A549 (cell line): ENCODE results near the gene SUPT20HL1. TPM values are rescaled to one million over a fixed set of nuclear protein-coding genes. Genes with fewer than 3 reads are reported as not detected.
"Not testable (repeated sequence)": the region's sequence is repeated elsewhere in the genome, so short reads cannot be mapped to it uniquely, and the experiment has no call there.

Source experiments
- ATAC-seq, 2 experiments: fragments of 200-7000 bp in 1 of 2; fragments of >200 bp in 1 of 2; cut with Nextera tagmentation in 1 of 2; cut with Tn5 transposase in 1 of 2; 3 replicates each; pipeline versions ENCODE4 v1.8.0 to v1.9.1; 2018 to 2020; ENCODE audit warnings: mild to moderate bottlenecking in 1 of 2, moderate library complexity in 1 of 2
- CTCF ChIA-PET: fragments of 300-600 bp; sonication (Branson Sonifier 250); formaldehyde crosslinking; extraction: SDS; loops from one replicate; lab custom pipeline; 2021; ENCODE audit warnings: antibody characterized with exemption, inconsistent platforms; lab: Yijun Ruan, JAX
- POLR2A ChIA-PET: fragments of 350-600 bp; formaldehyde crosslinking; extraction: SDS; loops from one replicate; lab custom pipeline; 2021; ENCODE audit warnings: antibody characterized with exemption, inconsistent platforms; lab: Yijun Ruan, JAX
- DNase-seq, 2 experiments: peaks; one replicate each; pipeline versions ENCODE4 v3.0.0 to v3.0.0-alpha.2; 2011 to 2016; ENCODE audit warnings: low read depth in 1 of 2, low spot score in 1 of 2
- FAIRE-seq: peaks from 2 replicates; lab custom pipeline; 2011; peaks lifted over from hg19 to GRCh38; lab: Jason Lieb, UNC
- H3K27ac ChIP-seq, 2 experiments: fragments of >200 bp; sonication (Bioruptor Twin); formaldehyde crosslinking; 3 replicates each; pipeline ENCODE4 v1.5.1; 2016 to 2017
- H3K4me1 ChIP-seq: fragments of >200 bp; sonication (Bioruptor Twin); formaldehyde crosslinking; 3 replicates; pipeline ENCODE4 v1.6.1; 2016
- H3K4me2 ChIP-seq: fragments of >200 bp; sonication (Bioruptor Twin); formaldehyde crosslinking; 3 replicates; pipeline ENCODE4 v1.6.1; 2016
- H3K4me3 ChIP-seq: fragments of >200 bp; sonication (Bioruptor Twin); formaldehyde crosslinking; 3 replicates; pipeline ENCODE4 v1.5.1; 2016
- H3K9me3 ChIP-seq: fragments of >200 bp; sonication (Bioruptor Twin); formaldehyde crosslinking; 3 replicates; pipeline ENCODE4 v1.6.1; 2016
- BCL3 ChIP-seq: fragments of >200 bp; sonication (Bioruptor Twin); formaldehyde crosslinking; IDR thresholded peaks from 3 replicates; pipeline ENCODE4 v1.6.1; 2016
- CEBPB ChIP-seq, 2 experiments: fragments of >200 bp in 1 of 2; sonication (Bioruptor Twin) in 1 of 2; formaldehyde crosslinking in 1 of 2; IDR thresholded peaks; 2 replicates each; pipeline ENCODE4 v1.6.1; 2012 to 2016
- CHD4 ChIP-seq: fragments of 200-600 bp; sonication (generic); IDR thresholded peaks from 2 replicates; pipeline ENCODE4 v1.6.1; 2016; ENCODE audit warnings: antibody characterized with exemption, mild to moderate bottlenecking, borderline replicate concordance
- EHF ChIP-seq: fragments of 250-450 bp; sonication (Bioruptor Pico); IDR thresholded peaks from 2 replicates; pipeline ENCODE4 v1.5.0; 2020; ENCODE audit warnings: mild to moderate bottlenecking
- EHMT2 ChIP-seq: fragments of 200-600 bp; sonication (generic); IDR thresholded peaks from 2 replicates; pipeline ENCODE4 v1.6.1; 2016; ENCODE audit warnings: antibody characterized with exemption, low read depth, mild to moderate bottlenecking, moderate library complexity
- HEYL ChIP-seq: fragments of 250-450 bp; sonication (Bioruptor Pico); IDR thresholded peaks from 2 replicates; pipeline ENCODE4 v1.8.0; 2021; ENCODE audit warnings: mild to moderate bottlenecking, moderate library complexity
- HMGXB4 ChIP-seq: fragments of 250-450 bp; sonication (Bioruptor Pico); IDR thresholded peaks from 2 replicates; pipeline ENCODE4 v1.5.0; 2021; ENCODE audit warnings: mild to moderate bottlenecking, moderate library complexity, borderline replicate concordance
- MAFK ChIP-seq: fragments of 450-650 bp; IDR thresholded peaks from 2 replicates; pipeline ENCODE4 v1.6.1; 2014; ENCODE audit not compliant: partially characterized antibody
- MYC ChIP-seq: IDR thresholded peaks from 2 replicates; pipeline ENCODE4 v1.6.1; 2012; ENCODE audit warnings: mild to moderate bottlenecking, inconsistent platforms, low read length, improper control_type of control experiment, borderline replicate concordance
- NFE2L2 ChIP-seq: fragments of 150-350 bp; conservative IDR thresholded peaks from 2 replicates; pipeline ENCODE4 v1.6.1; 2014; ENCODE audit warnings: low read length
- NPAS2 ChIP-seq: fragments of 250-450 bp; sonication (Bioruptor Pico); IDR thresholded peaks from 2 replicates; pipeline ENCODE4 v1.8.0; 2022; ENCODE audit warnings: mild to moderate bottlenecking, moderate library complexity, borderline replicate concordance
- PBX3 ChIP-seq: IDR thresholded peaks from 2 replicates; pipeline ENCODE4 v1.6.1; 2012
- PHF8 ChIP-seq: fragments of 200-600 bp; sonication (generic); IDR thresholded peaks from 2 replicates; pipeline ENCODE4 v1.6.1; 2016; ENCODE audit warnings: low read depth, mild to moderate bottlenecking, antibody characterized with exemption, moderate library complexity, borderline replicate concordance
- RAD21 ChIP-seq, 2 experiments: fragments of >200 bp in 1 of 2; sonication (Bioruptor Twin) in 1 of 2; formaldehyde crosslinking in 1 of 2; IDR thresholded peaks in 1 of 2; conservative IDR thresholded peaks in 1 of 2; 2 replicates in 1 of 2; 3 replicates in 1 of 2; pipeline ENCODE4 v1.6.1; 2012 to 2018; ENCODE audit warnings: inconsistent platforms in 1 of 2
- RCOR1 ChIP-seq: fragments of 150-350 bp; IDR thresholded peaks from 2 replicates; pipeline ENCODE4 v1.6.1; 2014; ENCODE audit warnings: antibody characterized with exemption, low read length, low read depth
- TFCP2L1 ChIP-seq: fragments of 250-450 bp; sonication (Bioruptor Pico); IDR thresholded peaks from 2 replicates; pipeline ENCODE4 v1.5.0; 2021; ENCODE audit warnings: mild to moderate bottlenecking
- ZFP36 ChIP-seq: fragments of 450-650 bp; IDR thresholded peaks from 2 replicates; pipeline ENCODE4 v1.6.1; 2014; ENCODE audit warnings: borderline replicate concordance; ENCODE audit not compliant: partially characterized antibody
- ZNF302 ChIP-seq: fragments of 250-450 bp; sonication (Bioruptor Pico); IDR thresholded peaks from 2 replicates; pipeline ENCODE4 v1.9.0; 2021; ENCODE audit warnings: inconsistent platforms, mild to moderate bottlenecking, moderate library complexity
- WGBS: methylation state at CpG from one replicate; pipeline ENCODE4 v1.1.6; 2017; ENCODE audit errors: missing lambda C conversion rate; 5-methylcytosine and 5-hydroxymethylcytosine counted together
- polyA plus RNA-seq, 4 experiments: library from polyadenylated mRNA; depleted of rRNA in 3 of 4; stranded (reverse); fragments of >200 nt; fragmentation: RNase III in 1 of 4; extraction: RNeasy Plus Mini Kit Qiagen cat#74134 plus additional on column Dnase treatment in 1 of 4; gene quantifications; 2 replicates in 3 of 4; 3 replicates in 1 of 4; pipeline ENCODE4 v1.2.3, GENCODE V29; 2011 to 2017

Gene SUPT20HL1
- polyA plus RNA-seq, 2 of the 4 experiments (the other 2 are of a cell fraction) = not detected

DNA sequence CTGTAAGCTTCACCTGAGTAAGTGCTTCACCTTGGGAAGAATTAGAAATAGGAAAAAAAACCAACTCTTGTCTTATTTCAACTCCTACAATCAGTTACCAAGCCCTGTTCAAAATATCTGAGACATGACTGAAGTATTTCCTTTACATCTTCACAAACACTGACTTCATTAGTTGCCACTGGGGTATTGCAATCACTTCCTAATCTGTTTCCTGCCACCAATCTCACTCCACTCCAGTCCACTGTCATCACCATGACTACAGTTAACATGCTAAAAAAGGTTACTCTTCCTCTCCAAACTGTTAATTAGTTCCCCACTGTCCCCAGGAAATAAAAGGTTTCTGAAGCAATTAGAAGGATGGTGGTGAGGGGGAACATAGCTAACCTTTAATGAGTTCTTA is 3.3 kb upstream of the SUPT20HL1 start:
- Histone ChIP-seq H3K9me3 (no peaks in the 10 kb centered on the region), H3K4me2 (no peak overlapping the region), H3K27ac (no peak overlapping the region), H3K4me3 (no peak overlapping the region), H3K4me1 (no peaks in the 10 kb centered on the region)
- FAIRE-seq = no peak
- TF ChIP-seq RCOR1 (no peak), EHMT2 (no peak), ZFP36 (no peak), PHF8 (no peak), HMGXB4 (no peak), EHF (CRISPR knock-in tag) (no peak), ZNF302 (CRISPR knock-in tag) (no peak), MAFK (no peak), BCL3 (no peak), PBX3 (no peak), CEBPB (IDR thresholded peaks at IDR 0.05) (no peak), HEYL (CRISPR knock-in tag) (no peak), RAD21 (conservative IDR thresholded peaks at IDR 0.05 in 1 of 2, IDR thresholded peaks at IDR 0.05 in 1 of 2) (no peak), TFCP2L1 (CRISPR knock-in tag) (no peak), CHD4 (no peak), NFE2L2 (no peak), MYC (no peak), NPAS2 (no peak)
- ATAC-seq = no peak
- DNase-seq = no peak
- ChIA-PET POLR2A (no interaction called here), CTCF (interaction anchor here (1.7 to 2.2 kb wide), 2 partner anchors 10 to 13 kb away, joined by 6 read pairs; no protein-coding TSS in a partner anchor)

- H3K9me3 ChIP-seq, ATAC-seq, H3K27ac ChIP-seq, POLR2A ChIA-PET, H3K4me2 ChIP-seq, H3K4me3 ChIP-seq, H3K4me1 ChIP-seq, DNase-seq, FAIRE-seq: not testable (repeated sequence)
- CTCF ChIA-PET = interaction anchor here (1.5 kb wide), 1 partner anchor 8 kb away, joined by 4 read pairs; no protein-coding TSS in a partner anchor
- 81% methylated on average over 23 of the region's 41 CpGs for WGBS
Measured at GRCh38 chrX:24362089-24362745, 1.8 kb downstream of the SUPT20HL1 start.

GRCh38 chrX:24363432-24364181 is 3.2 kb downstream of the SUPT20HL1 start:
- CTCF ChIA-PET = interaction anchor here (1.3 kb wide), 1 partner anchor 33 kb away, joined by 3 read pairs; no protein-coding TSS in a partner anchor
- DNase-seq, H3K27ac ChIP-seq, H3K9me3 ChIP-seq, POLR2A ChIA-PET, H3K4me1 ChIP-seq, H3K4me3 ChIP-seq, H3K4me2 ChIP-seq: not testable (repeated sequence)
- FAIRE-seq (peak; percentile 99), ATAC-seq (0 out of 6 replicates have a peak, but pooled peaks of 1 of the 2 experiments have one; percentile 19)
- WGBS = 75% methylated on average over 11 of the region's 16 CpGs
